OCI-LY3 (cell line): Measurements from ENCODE around the gene MTHFD1L.

ENCODE experiments used
- H2AFZ ChIP-seq: fragments of 200-600, 300-600 bp; shearing (Covaris generic); 2 replicates; pipeline ENCODE4 v1.6.0; 2014; ENCODE audit warnings: antibody characterized with exemption, low read depth, low read length
- H3K27ac ChIP-seq: fragments of 200-600, 300-600 bp; sonication (generic); 2 replicates; pipeline ENCODE4 v1.5.1; 2014; ENCODE audit warnings: mild to moderate bottlenecking, low read length, moderate library complexity, mixed read lengths
- H3K27me3 ChIP-seq: fragments of 200-600, 300-600 bp; sonication (generic); 2 replicates; pipeline ENCODE4 v1.6.1; 2014; ENCODE audit warnings: low read depth, low read length, mixed read lengths
- H3K36me3 ChIP-seq: fragments of 200-600, 300-600 bp; sonication (generic); replicated peaks from 2 replicates; pipeline ENCODE3; 2014; ENCODE audit warnings: low read depth, low read length, mixed read lengths
- H3K4me1 ChIP-seq: fragments of 300-600, 200-600 bp; sonication (generic); 2 replicates; pipeline ENCODE4 v1.6.1; 2014; ENCODE audit warnings: low read length, mixed read lengths
- H3K4me2 ChIP-seq: fragments of 200-600, 300-600 bp; sonication (generic); 2 replicates; pipeline ENCODE4 v1.6.1; 2014; ENCODE audit warnings: low read length, mixed read lengths
- H3K4me3 ChIP-seq: fragments of 300-600, 200-600 bp; sonication (generic); 2 replicates; pipeline ENCODE4 v1.5.1; 2014; ENCODE audit warnings: antibody characterized with exemption, mild to moderate bottlenecking, low read length, moderate library complexity
- H3K79me2 ChIP-seq: fragments of 300-600, 200-600 bp; shearing (Covaris generic); 2 replicates; pipeline ENCODE4 v1.6.1; 2014; ENCODE audit warnings: mild to moderate bottlenecking, low read length, mixed read lengths
- H3K9ac ChIP-seq: fragments of 300-600, 200-600 bp; shearing (Covaris generic); 2 replicates; pipeline ENCODE4 v1.6.0; 2014; ENCODE audit warnings: mild to moderate bottlenecking, low read length, moderate library complexity
- H3K9me3 ChIP-seq: fragments of 200-600, 300-600 bp; shearing (Covaris generic); 2 replicates; pipeline ENCODE4 v1.6.1; 2014; ENCODE audit warnings: low read length, mixed read lengths; ENCODE audit not compliant: insufficient read depth
- H4K20me1 ChIP-seq: fragments of 200-600, 300-600 bp; sonication (generic); 2 replicates; pipeline ENCODE4 v1.6.1; 2016; ENCODE audit warnings: low read length, mixed read lengths; ENCODE audit not compliant: insufficient read depth
- EZH2phosphoT487 ChIP-seq: fragments of 200-600 bp; shearing (Covaris generic); IDR thresholded peaks from 2 replicates; pipeline ENCODE4 v1.6.1; 2018; ENCODE audit warnings: antibody characterized with exemption, mixed run types, low read depth
- TF ChIP-seq, protein P1 (sequence below): fragments of 200-600, 300-600 bp; sonication (generic); IDR thresholded peaks from 2 replicates; pipeline ENCODE4 v1.5.1; 2014; ENCODE audit warnings: antibody characterized with exemption, low read length, low read depth

Gene MTHFD1L

GRCh38 chr6:150841189-150841588 lies 24.3 kb upstream of the MTHFD1L start:
- no peaks in the 10 kb centered on the region for H4K20me1 ChIP-seq
- no peak overlapping the region for H3K4me2 ChIP-seq
- H3K4me1 ChIP-seq: no peaks in the 10 kb centered on the region
- H3K79me2 ChIP-seq: peaks cover 5% of the 10 kb centered on the region; the same call in 1 of the 2 replicates
- H2AFZ ChIP-seq: no peak overlapping the region
- no peak overlapping the region for H3K9ac ChIP-seq
- H3K36me3 ChIP-seq: peaks cover 21% of the 10 kb centered on the region
- no peak overlapping the region for H3K4me3 ChIP-seq
- no peaks in the 10 kb centered on the region for H3K27me3 ChIP-seq
- no peaks in the 10 kb centered on the region for H3K9me3 ChIP-seq
- TF ChIP-seq, protein P1, sequence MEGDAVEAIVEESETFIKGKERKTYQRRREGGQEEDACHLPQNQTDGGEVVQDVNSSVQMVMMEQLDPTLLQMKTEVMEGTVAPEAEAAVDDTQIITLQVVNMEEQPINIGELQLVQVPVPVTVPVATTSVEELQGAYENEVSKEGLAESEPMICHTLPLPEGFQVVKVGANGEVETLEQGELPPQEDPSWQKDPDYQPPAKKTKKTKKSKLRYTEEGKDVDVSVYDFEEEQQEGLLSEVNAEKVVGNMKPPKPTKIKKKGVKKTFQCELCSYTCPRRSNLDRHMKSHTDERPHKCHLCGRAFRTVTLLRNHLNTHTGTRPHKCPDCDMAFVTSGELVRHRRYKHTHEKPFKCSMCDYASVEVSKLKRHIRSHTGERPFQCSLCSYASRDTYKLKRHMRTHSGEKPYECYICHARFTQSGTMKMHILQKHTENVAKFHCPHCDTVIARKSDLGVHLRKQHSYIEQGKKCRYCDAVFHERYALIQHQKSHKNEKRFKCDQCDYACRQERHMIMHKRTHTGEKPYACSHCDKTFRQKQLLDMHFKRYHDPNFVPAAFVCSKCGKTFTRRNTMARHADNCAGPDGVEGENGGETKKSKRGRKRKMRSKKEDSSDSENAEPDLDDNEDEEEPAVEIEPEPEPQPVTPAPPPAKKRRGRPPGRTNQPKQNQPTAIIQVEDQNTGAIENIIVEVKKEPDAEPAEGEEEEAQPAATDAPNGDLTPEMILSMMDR: no peak
- no peak for TF ChIP-seq EZH2phosphoT487
- H3K27ac ChIP-seq: no peak overlapping the region

GRCh38 chr6:150841697-150842096 lies 23.8 kb upstream of the MTHFD1L start:
- TF ChIP-seq, protein P1: no peak
- TF ChIP-seq EZH2phosphoT487: no peak
- Histone ChIP-seq H2AFZ (no peak overlapping the region), H3K4me2 (no peak overlapping the region), H3K79me2 (peaks cover 5% of the 10 kb centered on the region; the same call in 1 of the 2 replicates), H3K36me3 (peaks cover 21% of the 10 kb centered on the region), H3K9me3 (no peaks in the 10 kb centered on the region), H3K4me1 (no peaks in the 10 kb centered on the region), H4K20me1 (no peaks in the 10 kb centered on the region), H3K9ac (no peak overlapping the region), H3K27ac (no peak overlapping the region), H3K27me3 (no peaks in the 10 kb centered on the region), H3K4me3 (no peak overlapping the region)

GRCh38 chr6:150844371-150844770 lies 21.1 kb upstream of the MTHFD1L start:
- no peak for TF ChIP-seq EZH2phosphoT487
- TF ChIP-seq, protein P1: no peak
- Histone ChIP-seq H3K27me3 (no peaks in the 10 kb centered on the region), H2AFZ (no peak overlapping the region), H3K4me3 (no peak overlapping the region), H3K9me3 (no peaks in the 10 kb centered on the region), H3K4me2 (no peak overlapping the region), H3K27ac (no peak overlapping the region), H3K36me3 (peaks cover 21% of the 10 kb centered on the region), H3K79me2 (no peaks in the 10 kb centered on the region), H3K4me1 (no peaks in the 10 kb centered on the region), H4K20me1 (no peaks in the 10 kb centered on the region), H3K9ac (no peak overlapping the region)

DNA sequence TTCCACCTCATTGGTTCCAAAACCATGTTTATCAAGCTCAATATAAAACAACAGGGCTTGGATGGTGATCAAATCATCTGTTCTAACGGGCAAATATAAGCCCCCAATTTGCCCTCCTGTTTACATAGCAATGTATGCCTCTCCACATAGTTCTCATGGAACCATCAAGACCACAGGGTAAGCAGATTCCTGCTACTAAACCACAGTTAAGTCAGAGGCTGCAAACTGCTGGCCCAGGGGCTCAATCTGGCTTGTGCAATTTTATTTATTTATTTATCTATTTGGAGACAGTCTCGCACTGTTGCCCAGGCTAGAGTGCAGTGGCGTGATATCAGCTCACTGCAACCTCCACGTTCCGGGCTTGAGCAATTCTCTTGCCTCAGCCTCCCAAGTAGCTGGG lies 18.9 kb upstream of the MTHFD1L start:
- no peak overlapping the region for H3K27ac ChIP-seq
- peaks cover 4% of the 10 kb centered on the region for H3K36me3 ChIP-seq
- no peak overlapping the region for H3K9ac ChIP-seq
- H4K20me1 ChIP-seq: no peaks in the 10 kb centered on the region
- no peak overlapping the region for H3K4me2 ChIP-seq
- H3K4me1 ChIP-seq: no peaks in the 10 kb centered on the region
- no peak overlapping the region for H2AFZ ChIP-seq
- H3K4me3 ChIP-seq: no peak overlapping the region
- no peak for TF ChIP-seq EZH2phosphoT487
- TF ChIP-seq, protein P1: no peak
- no peaks in the 10 kb centered on the region for H3K9me3 ChIP-seq
- H3K79me2 ChIP-seq: no peaks in the 10 kb centered on the region
- H3K27me3 ChIP-seq: no peaks in the 10 kb centered on the region
